H1 (cell line): ENCODE results near the gene PPP1R15B. TPM values are rescaled to one million over a fixed set of nuclear protein-coding genes. Genes with fewer than 3 reads are reported as not detected.

ENCODE experiments used
- CTCF ChIA-PET: fragments of 300-600 bp; sonication (Branson Sonifier 250); formaldehyde crosslinking; loops from one replicate; lab custom pipeline; 2021; ENCODE audit not compliant: partially characterized antibody; lab: Charles Lee
- POLR2A ChIA-PET: fragments of 300-600 bp; sonication (Branson Sonifier 250); formaldehyde crosslinking; loops from one replicate; lab custom pipeline; 2021; ENCODE audit warnings: inconsistent platforms; ENCODE audit not compliant: partially characterized antibody; lab: Charles Lee
- DNase-seq, 2 experiments: peaks; one replicate each; pipeline versions ENCODE4 v3.0.0 to v3.0.0-alpha.2; 2010 to 2022; ENCODE audit warnings: low spot score in 2 of 2, low read depth in 1 of 2, mixed read lengths in 1 of 2
- FAIRE-seq: peaks from 2 replicates; lab custom pipeline; 2011; peaks lifted over from hg19 to GRCh38; lab: Jason Lieb, UNC
- H2AFZ ChIP-seq: 2 replicates; pipeline ENCODE4 v1.8.1; 2012; ENCODE audit warnings: low read length, inconsistent platforms
- H2AK5ac ChIP-seq: 2 replicates; pipeline ENCODE4 v1.6.1; 2013; ENCODE audit warnings: low read depth, low read length
- H2BK120ac ChIP-seq: replicated peaks from 2 replicates; pipeline ENCODE3; 2013; ENCODE audit warnings: low read depth, low read length, inconsistent platforms
- H2BK12ac ChIP-seq: 2 replicates; pipeline ENCODE4 v1.6.1; 2013; ENCODE audit warnings: low read depth, low read length
- H2BK15ac ChIP-seq: 2 replicates; pipeline ENCODE4 v1.6.1; 2013; ENCODE audit warnings: low read length
- H2BK20ac ChIP-seq: 2 replicates; pipeline ENCODE4 v1.6.1; 2013; ENCODE audit warnings: low read length
- H2BK5ac ChIP-seq: 2 replicates; pipeline ENCODE4 v1.6.1; 2013; ENCODE audit warnings: low read depth, low read length
- H3K14ac ChIP-seq: 2 replicates; pipeline ENCODE4 v1.6.1; 2013; ENCODE audit warnings: inconsistent platforms; ENCODE audit not compliant: insufficient read length
- H3K18ac ChIP-seq: 2 replicates; pipeline ENCODE4 v1.6.1; 2013; ENCODE audit warnings: low read length; ENCODE audit errors: extremely low read depth
- H3K23ac ChIP-seq: 2 replicates; pipeline ENCODE4 v1.6.1; 2013; ENCODE audit warnings: inconsistent platforms; ENCODE audit not compliant: insufficient read length
- H3K23me2 ChIP-seq: 2 replicates; pipeline ENCODE4 v1.6.1; 2013; ENCODE audit warnings: low read depth, low read length
- H3K27ac ChIP-seq: 2 replicates; pipeline ENCODE4 v1.6.1; 2011; ENCODE audit warnings: low read depth, low read length, inconsistent platforms
- H3K27me3 ChIP-seq, 4 experiments: replicated peaks in 1 of 4; 1 replicate in 1 of 4; 2 replicates in 3 of 4; pipeline versions ENCODE4 v1.6.1 to v1.8.1; 2011 to 2013; ENCODE audit warnings: low read length in 3 of 4, mild to moderate bottlenecking in 3 of 4, inconsistent platforms in 2 of 4, mixed read lengths in 2 of 4, moderate library complexity in 1 of 4; ENCODE audit not compliant: control insufficient read depth in 3 of 4, insufficient read depth in 3 of 4; ENCODE audit errors: extremely low read depth in 1 of 4
- H3K36me3 ChIP-seq, 4 experiments: 2 replicates each; pipeline versions ENCODE4 v1.6.1 to v1.8.1; 2011 to 2013; ENCODE audit warnings: mild to moderate bottlenecking in 4 of 4, low read length in 3 of 4, moderate library complexity in 2 of 4, control low read depth in 1 of 4, inconsistent platforms in 1 of 4; ENCODE audit not compliant: insufficient read depth in 4 of 4, control insufficient read depth in 2 of 4
- H3K4ac ChIP-seq: replicated peaks from 2 replicates; pipeline ENCODE3; 2013; ENCODE audit warnings: low read length, low read depth, mixed read lengths, inconsistent platforms; ENCODE audit not compliant: insufficient read length
- H3K4me1 ChIP-seq, 4 experiments: replicated peaks in 1 of 4; 1 replicate in 1 of 4; 2 replicates in 3 of 4; pipeline versions ENCODE4 v1.6.1 to v1.8.1; 2011 to 2013; ENCODE audit warnings: low read length in 3 of 4, inconsistent platforms in 2 of 4, mixed read lengths in 1 of 4; ENCODE audit not compliant: insufficient read depth in 4 of 4, control insufficient read depth in 3 of 4
- H3K4me2 ChIP-seq, 2 experiments: 2 replicates each; pipeline versions ENCODE4 v1.6.1 to v1.8.1; 2011 to 2013; ENCODE audit warnings: low read depth in 2 of 2, low read length in 2 of 2, control low read depth in 1 of 2, inconsistent platforms in 1 of 2, mild to moderate bottlenecking in 1 of 2; ENCODE audit not compliant: insufficient read depth in 1 of 2
- H3K4me3 ChIP-seq, 4 experiments: fragments of 200-600, 300-600 bp in 1 of 4; sonication (generic), shearing (Covaris generic), sonication (Bioruptor Twin) in 1 of 4; 2 replicates each; pipeline versions ENCODE4 v1.5.1 to v1.8.1; 2011 to 2016; ENCODE audit warnings: low read length in 4 of 4, low read depth in 3 of 4, control low read depth in 2 of 4, inconsistent platforms in 2 of 4, mild to moderate bottlenecking in 2 of 4, mixed read lengths in 1 of 4, moderate library complexity in 1 of 4; ENCODE audit not compliant: insufficient read depth in 2 of 4; ENCODE audit errors: extremely low read depth in 1 of 4
- H3K56ac ChIP-seq: replicated peaks from 2 replicates; pipeline ENCODE3; 2013; ENCODE audit warnings: low read depth, mild to moderate bottlenecking, mixed read lengths, low read length, inconsistent platforms; ENCODE audit not compliant: insufficient read length
- H3K79me1 ChIP-seq: 2 replicates; pipeline ENCODE4 v1.6.1; 2013; ENCODE audit warnings: low read depth, low read length, control low read depth
- H3K79me2 ChIP-seq, 2 experiments: 2 replicates each; pipeline versions ENCODE4 v1.6.1 to v1.8.1; 2012 to 2013; ENCODE audit warnings: low read length in 2 of 2, mild to moderate bottlenecking in 2 of 2, inconsistent platforms in 1 of 2; ENCODE audit not compliant: insufficient read depth in 2 of 2, control insufficient read depth in 1 of 2
- H3K9ac ChIP-seq, 4 experiments: replicated peaks in 1 of 4; 1 replicate in 1 of 4; 2 replicates in 3 of 4; pipeline versions ENCODE4 v1.6.1 to v1.8.1; 2011 to 2013; ENCODE audit warnings: low read depth in 3 of 4, low read length in 3 of 4, control low read depth in 2 of 4, mild to moderate bottlenecking in 2 of 4, moderate library complexity in 2 of 4, inconsistent platforms in 1 of 4; ENCODE audit errors: extremely low read depth in 1 of 4
- H3K9me3 ChIP-seq, 2 experiments: 2 replicates each; pipeline versions ENCODE4 v1.6.1 to v1.8.1; 2012 to 2013; ENCODE audit warnings: mild to moderate bottlenecking in 2 of 2, moderate library complexity in 2 of 2, control low read depth in 1 of 2, inconsistent platforms in 1 of 2, low read depth in 1 of 2, low read length in 1 of 2, mixed read lengths in 1 of 2; ENCODE audit not compliant: insufficient read depth in 2 of 2
- H4K20me1 ChIP-seq, 2 experiments: replicated peaks in 1 of 2; 2 replicates each; pipeline versions ENCODE3 to v1.8.1; 2011 to 2013; ENCODE audit warnings: inconsistent platforms in 2 of 2, low read length in 2 of 2, mild to moderate bottlenecking in 1 of 2; ENCODE audit not compliant: insufficient read depth in 2 of 2, control insufficient read depth in 1 of 2
- H4K5ac ChIP-seq: 2 replicates; pipeline ENCODE4 v1.6.1; 2013; ENCODE audit warnings: low read length, low read depth, mixed read lengths, inconsistent platforms; ENCODE audit not compliant: insufficient read length
- H4K8ac ChIP-seq: 2 replicates; pipeline ENCODE4 v1.8.0; 2013; ENCODE audit warnings: mild to moderate bottlenecking, moderate library complexity, low read length, inconsistent platforms; ENCODE audit not compliant: insufficient read depth; ENCODE audit errors: extremely low read depth
- H4K91ac ChIP-seq: replicated peaks from 2 replicates; pipeline ENCODE3; 2013; ENCODE audit warnings: low read length, mixed read lengths, inconsistent platforms; ENCODE audit not compliant: insufficient read length
- BRCA1 ChIP-seq: IDR thresholded peaks from 2 replicates; pipeline ENCODE4 v1.6.1; 2012; ENCODE audit warnings: low read depth, low read length, improper control_type of control experiment
- CREB1 ChIP-seq: IDR thresholded peaks from 2 replicates; pipeline ENCODE4 v1.6.1; 2012; ENCODE audit warnings: inconsistent platforms
- EP300 ChIP-seq, 2 experiments: IDR thresholded peaks; 1 replicate in 1 of 2; 2 replicates in 1 of 2; pipeline ENCODE4 v1.6.1; 2011 to 2012; ENCODE audit warnings: low read depth in 2 of 2, low read length in 2 of 2, mild to moderate bottlenecking in 2 of 2, borderline replicate concordance in 1 of 2, inconsistent platforms in 1 of 2, moderate library complexity in 1 of 2
- EZH2 ChIP-seq: fragments of 200-600 bp; sonication (generic); IDR thresholded peaks from 2 replicates; pipeline ENCODE4 v1.7.1; 2012; ENCODE audit warnings: low read depth, mild to moderate bottlenecking, moderate library complexity, low read length, inconsistent platforms; ENCODE audit not compliant: severe bottlenecking
- GABPA ChIP-seq: IDR thresholded peaks from 2 replicates; pipeline ENCODE4 v1.6.1; 2011; ENCODE audit warnings: mild to moderate bottlenecking, low read length, moderate library complexity, borderline replicate concordance; ENCODE audit not compliant: insufficient read depth
- KDM4A ChIP-seq: IDR thresholded peaks from one replicate; pipeline ENCODE4 v1.7.1; 2012; ENCODE audit warnings: low read depth, mild to moderate bottlenecking, moderate library complexity, low read length, inconsistent platforms; ENCODE audit not compliant: severe bottlenecking
- NRF1 ChIP-seq: IDR thresholded peaks from 2 replicates; pipeline ENCODE4 v1.6.1; 2011; ENCODE audit warnings: mild to moderate bottlenecking, low read depth, low read length, improper control_type of control experiment
- POU5F1 ChIP-seq: IDR thresholded peaks from 2 replicates; pipeline ENCODE4 v1.6.1; 2011; ENCODE audit warnings: low read depth, mild to moderate bottlenecking, low read length, moderate library complexity
- WGBS, 2 experiments: shearing (Covaris generic) in 1 of 2; methylation state at CpG; one replicate each; pipeline versions ENCODE4 v1.1.6 to v1.1.7; 2013 to 2015; ENCODE audit warnings: low lambda C conversion rate in 2 of 2, mixed read lengths in 2 of 2, inconsistent platforms in 1 of 2, low coverage in 1 of 2, missing lambda C conversion rate in 1 of 2; ENCODE audit not compliant: insufficient replicate concordance in 2 of 2, insufficient coverage in 1 of 2, insufficient read length in 1 of 2; ENCODE audit errors: extremely low coverage in 1 of 2, missing lambda C conversion rate in 1 of 2; 5-methylcytosine and 5-hydroxymethylcytosine counted together
- polyA plus RNA-seq, 7 experiments: library from polyadenylated mRNA; depleted of rRNA in 3 of 7; stranded (reverse) in 5 of 7; unstranded in 2 of 7; fragments of >200 nt in 5 of 7; fragments of 200-250 nt in 2 of 7; gene quantifications; 1 replicate in 5 of 7; 2 replicates in 1 of 7; 4 replicates in 1 of 7; pipeline versions ENCODE4 v1.2.1 to v1.2.3, GENCODE V29; 2011 to 2013; ENCODE audit warnings: missing spikeins in 2 of 7, mixed read lengths in 2 of 7
- total RNA-seq: library from RNA; stranded (reverse); fragmentation: NEBNext Ultra II Directional; extraction: Animal tissue kit (Norgen Biotek cat#: 25700); gene quantifications from 2 replicates; pipeline ENCODE4 v1.2.1, GENCODE V29; 2021

The PPP1R15B gene
- total and polyA plus RNA-seq, 2 of the 8 experiments (the other 6 are each of a cell fraction or from before 2014, with no cell fraction given), result 14.4 to 72.2 TPM

GRCh38 chr1:204417074-204417997, 5.7 kb upstream of the PPP1R15B start:
- Histone ChIP-seq H4K20me1 (no peaks in the 10 kb centered on the region), H2AK5ac (no peak overlapping the region), H4K91ac (no peak overlapping the region), H3K4me2 (no peak overlapping the region), H3K9ac (0 out of 7 replicates have a peak overlapping the region, but pooled peaks of 1 of the 4 experiments have one; percentile 21), H2AFZ (no peak overlapping the region), H2BK20ac (peak overlapping the region; percentile 88; the same call in 1 of the 2 replicates), H3K79me1 (no peaks in the 10 kb centered on the region), H3K9me3 (no peaks in the 10 kb centered on the region), H2BK12ac (0 out of 2 replicates have a peak overlapping the region, but pooled peaks have one; percentile 19), H3K23me2 (0 out of 2 replicates have a peak, but pooled peaks cover 2% of the 10 kb centered on the region), H3K14ac (no peak overlapping the region), H4K8ac (no peak overlapping the region; the same call in 1 of the 2 replicates), H3K4me3 (no peak overlapping the region), H3K4me1 (peaks cover 2 to 13% (median 8%) of the 10 kb centered on the region in 4 experiments; a peak in 5 of 7 replicates), H3K36me3 (no peaks in the 10 kb centered on the region), H2BK15ac (0 out of 2 replicates have a peak overlapping the region, but pooled peaks have one; percentile 61), H2BK5ac (no peak overlapping the region), H3K27me3 (no peaks in the 10 kb centered on the region), H3K79me2 (no peaks in the 10 kb centered on the region), H3K23ac (no peak overlapping the region), H3K27ac (no peak overlapping the region), H4K5ac (peak overlapping the region; percentile 41), H3K56ac (no peak overlapping the region), H2BK120ac (no peak overlapping the region), H3K18ac (0 out of 2 replicates have a peak overlapping the region, but pooled peaks have one; percentile 0), H3K4ac (no peak overlapping the region)
- TF ChIP-seq NRF1 (no peak), BRCA1 (no peak), EP300 (IDR thresholded peaks at IDR 0.05; ENCODE audit: borderline replicate concordance in 1 of 2, low read depth in 2 of 2, low read length in 2 of 2) (no peak), KDM4A (no peak), EZH2 (no peak), GABPA (no peak), POU5F1 (no peak), CREB1 (no peak)
- FAIRE-seq (no peak), DNase-seq (peak in 1 of 2 experiments; percentile 47)
- ChIA-PET POLR2A (interaction anchor here (1.1 to 1.7 kb wide), 2 partner anchors 9 to 89 kb away, joined by 3 to 5 read pairs; no protein-coding TSS in a partner anchor), CTCF (interaction anchor here (0.8 to 6.9 kb wide), 9 partner anchors 13 to 390 kb away, joined by 3 to 54 read pairs (median 4); no protein-coding TSS in a partner anchor)
- 93% methylated on average over 10 of the region's 10 CpGs; no CpG with 5 or more reads in 1 of the 2 experiments for WGBS, 2 experiments
